Measurements from ENCODE around the gene TLE3. TPM values are rescaled to one million over a fixed set of nuclear protein-coding genes. Genes with fewer than 3 reads are reported as not detected.
"Not testable (repeated sequence)": the region's sequence is repeated elsewhere in the genome, so short reads cannot be mapped to it uniquely, and the experiment has no call there.

TLE3 gene
- total RNA-seq, 1 donor from 2014 or later = 89.2 TPM

DNA sequence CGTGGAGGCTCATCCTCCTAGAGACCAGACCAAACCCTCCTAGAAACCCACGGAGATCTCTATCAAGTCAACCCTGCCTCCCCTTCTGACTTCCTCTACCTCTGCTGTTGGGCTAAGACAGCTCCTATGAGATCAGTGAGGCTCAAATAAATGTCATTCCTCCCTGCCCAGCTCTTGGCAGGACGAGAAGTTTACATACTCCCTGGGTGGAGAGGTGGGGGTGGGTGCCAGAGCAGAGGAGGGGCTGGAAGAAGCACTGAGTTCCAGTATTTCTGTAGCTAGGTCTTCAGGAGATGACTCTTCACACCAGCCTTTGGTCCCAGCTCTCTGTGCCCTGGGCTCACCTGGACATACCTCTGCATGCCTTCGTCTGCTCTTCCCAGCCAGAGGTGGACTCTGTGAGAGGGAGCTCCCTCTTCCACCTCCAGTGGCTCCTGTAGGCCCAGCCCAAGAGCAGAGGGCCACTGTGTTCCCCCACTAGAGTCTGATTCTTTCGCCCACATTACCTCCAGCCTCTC is 42.4 kb upstream of the TLE3 start:
- TF ChIP-seq, protein P1, sequence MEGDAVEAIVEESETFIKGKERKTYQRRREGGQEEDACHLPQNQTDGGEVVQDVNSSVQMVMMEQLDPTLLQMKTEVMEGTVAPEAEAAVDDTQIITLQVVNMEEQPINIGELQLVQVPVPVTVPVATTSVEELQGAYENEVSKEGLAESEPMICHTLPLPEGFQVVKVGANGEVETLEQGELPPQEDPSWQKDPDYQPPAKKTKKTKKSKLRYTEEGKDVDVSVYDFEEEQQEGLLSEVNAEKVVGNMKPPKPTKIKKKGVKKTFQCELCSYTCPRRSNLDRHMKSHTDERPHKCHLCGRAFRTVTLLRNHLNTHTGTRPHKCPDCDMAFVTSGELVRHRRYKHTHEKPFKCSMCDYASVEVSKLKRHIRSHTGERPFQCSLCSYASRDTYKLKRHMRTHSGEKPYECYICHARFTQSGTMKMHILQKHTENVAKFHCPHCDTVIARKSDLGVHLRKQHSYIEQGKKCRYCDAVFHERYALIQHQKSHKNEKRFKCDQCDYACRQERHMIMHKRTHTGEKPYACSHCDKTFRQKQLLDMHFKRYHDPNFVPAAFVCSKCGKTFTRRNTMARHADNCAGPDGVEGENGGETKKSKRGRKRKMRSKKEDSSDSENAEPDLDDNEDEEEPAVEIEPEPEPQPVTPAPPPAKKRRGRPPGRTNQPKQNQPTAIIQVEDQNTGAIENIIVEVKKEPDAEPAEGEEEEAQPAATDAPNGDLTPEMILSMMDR (IDR thresholded peaks at IDR 0.05; ENCODE audit: partially characterized antibody, unreplicated experiment) = no peak
- Mint-ChIP-seq H3K4me3 (ENCODE audit: unreplicated experiment) (no peak overlapping the region), H3K27me3 (ENCODE audit: unreplicated experiment) (no peaks in the 10 kb centered on the region), H3K27ac (ENCODE audit: unreplicated experiment) (no peak overlapping the region), H3K36me3 (ENCODE audit: unreplicated experiment) (no peaks in the 10 kb centered on the region), H3K9me3 (ENCODE audit: unreplicated experiment) (no peaks in the 10 kb centered on the region), H3K4me1 (ENCODE audit: low read depth, unreplicated experiment) (no peaks in the 10 kb centered on the region)
- no peak for DNase-seq

DNA sequence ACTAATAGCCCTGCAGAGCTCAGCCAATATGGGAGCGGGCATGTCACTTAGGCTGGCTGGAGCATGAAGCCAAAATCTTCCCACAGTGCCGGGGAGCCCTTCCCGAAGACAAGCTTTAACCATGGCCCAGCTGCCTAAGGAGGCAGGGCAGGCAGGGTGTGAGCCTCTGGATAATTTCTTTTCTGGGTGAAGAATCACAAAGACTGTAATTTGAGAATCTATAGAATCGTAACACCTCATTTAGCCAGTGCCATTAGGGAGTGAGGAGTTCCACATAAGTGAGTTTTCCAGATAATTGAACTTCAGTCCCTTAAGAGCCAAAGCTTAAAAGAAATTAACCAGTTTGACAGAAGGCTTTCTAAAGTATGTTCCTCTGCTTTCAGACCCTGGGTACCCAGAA is 40.2 kb upstream of the TLE3 start:
- Mint-ChIP-seq H3K27ac (ENCODE audit: unreplicated experiment) (no peak overlapping the region), H3K4me1 (ENCODE audit: low read depth, unreplicated experiment) (no peaks in the 10 kb centered on the region), H3K4me3 (ENCODE audit: unreplicated experiment) (no peak overlapping the region), H3K36me3 (ENCODE audit: unreplicated experiment) (no peaks in the 10 kb centered on the region), H3K27me3 (ENCODE audit: unreplicated experiment) (no peaks in the 10 kb centered on the region), H3K9me3 (ENCODE audit: unreplicated experiment) (no peaks in the 10 kb centered on the region)
- no peak for DNase-seq
- TF ChIP-seq, protein P1 (IDR thresholded peaks at IDR 0.05; ENCODE audit: partially characterized antibody, unreplicated experiment) = no peak

DNA sequence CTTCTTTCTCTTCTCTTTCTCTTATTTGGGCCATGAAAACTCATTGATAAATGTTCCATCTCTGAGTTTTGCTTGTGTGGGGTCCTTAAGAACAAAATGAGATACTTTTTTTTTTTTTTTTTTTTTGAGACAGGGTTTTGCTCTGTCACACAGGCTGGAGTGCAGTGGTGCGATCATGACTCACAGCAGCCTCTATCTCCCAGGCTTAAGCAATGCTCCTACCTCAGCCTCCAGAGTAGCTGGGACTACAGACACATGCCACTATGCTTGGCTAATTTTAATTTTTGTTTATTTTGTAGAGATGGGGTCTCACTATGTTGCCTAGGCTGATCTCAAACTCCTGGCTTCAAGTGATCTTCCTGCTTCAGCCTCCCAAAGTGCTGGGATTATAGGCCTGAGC is 39.3 kb upstream of the TLE3 start:
- not testable (repeated sequence) for H3K27ac Mint-ChIP-seq (ENCODE audit: unreplicated experiment); DNase-seq; H3K27me3 Mint-ChIP-seq (ENCODE audit: unreplicated experiment); H3K9me3 Mint-ChIP-seq (ENCODE audit: unreplicated experiment); H3K4me3 Mint-ChIP-seq (ENCODE audit: unreplicated experiment); H3K36me3 Mint-ChIP-seq (ENCODE audit: unreplicated experiment); H3K4me1 Mint-ChIP-seq (ENCODE audit: low read depth, unreplicated experiment)

DNA sequence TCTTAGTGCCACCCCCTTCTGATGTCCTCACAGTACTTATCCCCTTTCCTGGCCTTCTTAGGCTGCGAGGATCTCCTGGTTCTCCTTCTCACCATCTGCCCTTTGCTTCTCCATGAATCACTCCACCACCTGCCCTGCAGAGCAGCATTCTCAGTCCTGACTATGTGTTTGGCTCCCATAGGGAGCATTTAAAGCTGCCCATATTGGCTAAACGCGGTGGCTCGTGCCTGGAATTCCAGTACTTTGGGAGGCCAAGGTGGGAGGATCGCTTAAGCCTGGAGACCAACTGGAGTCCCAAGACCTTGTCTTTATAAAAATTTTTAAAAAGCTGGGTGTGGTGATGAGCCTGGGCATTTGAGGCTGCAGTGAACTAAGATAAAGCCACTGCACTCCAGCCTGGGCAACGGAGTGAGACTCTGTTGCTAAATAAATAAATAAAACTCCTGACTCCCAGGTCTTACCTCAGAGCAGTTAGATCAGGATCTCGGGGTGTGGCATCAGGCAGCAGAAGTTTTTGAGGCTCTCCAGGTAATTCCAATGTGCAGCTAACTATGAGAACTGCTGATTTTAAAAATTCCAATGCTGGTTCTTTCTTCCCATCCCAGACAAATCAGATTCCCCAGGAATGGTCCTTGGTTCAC is 36.2 kb upstream of the TLE3 start:
- no peak overlapping the region for H3K4me3 Mint-ChIP-seq (ENCODE audit: unreplicated experiment)
- H3K9me3 Mint-ChIP-seq (ENCODE audit: unreplicated experiment) = no peaks in the 10 kb centered on the region
- no peaks in the 10 kb centered on the region for H3K27me3 Mint-ChIP-seq (ENCODE audit: unreplicated experiment)
- no peak for DNase-seq
- TF ChIP-seq, protein P1 (IDR thresholded peaks at IDR 0.05; ENCODE audit: partially characterized antibody, unreplicated experiment) = no peak
- no peaks in the 10 kb centered on the region for H3K36me3 Mint-ChIP-seq (ENCODE audit: unreplicated experiment)
- no peaks in the 10 kb centered on the region for H3K4me1 Mint-ChIP-seq (ENCODE audit: low read depth, unreplicated experiment)
- no peak overlapping the region for H3K27ac Mint-ChIP-seq (ENCODE audit: unreplicated experiment)

DNA sequence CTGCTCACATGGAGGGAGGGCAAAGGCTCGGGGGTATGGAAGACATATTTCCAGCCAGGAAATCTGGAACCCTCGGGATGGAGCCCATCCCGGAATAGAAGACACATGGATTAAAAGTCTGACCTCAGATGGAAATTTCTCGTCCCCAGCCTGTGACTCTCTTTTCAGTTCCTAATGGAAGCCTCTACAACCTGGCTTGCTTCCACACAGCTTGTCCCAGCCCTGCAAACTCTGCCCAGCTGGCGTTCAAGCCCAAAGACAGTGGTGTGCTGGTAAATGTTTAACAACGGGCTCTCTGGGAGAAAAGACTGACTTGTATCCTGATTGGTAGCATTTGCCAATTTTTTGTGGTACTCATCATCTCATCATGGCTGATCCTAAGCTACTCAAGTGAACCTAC is 35.6 kb upstream of the TLE3 start:
- TF ChIP-seq, protein P1 (IDR thresholded peaks at IDR 0.05; ENCODE audit: partially characterized antibody, unreplicated experiment) = no peak
- H3K4me3 Mint-ChIP-seq (ENCODE audit: unreplicated experiment) = no peak overlapping the region
- no peaks in the 10 kb centered on the region for H3K27me3 Mint-ChIP-seq (ENCODE audit: unreplicated experiment)
- no peaks in the 10 kb centered on the region for H3K9me3 Mint-ChIP-seq (ENCODE audit: unreplicated experiment)
- no peak overlapping the region for H3K27ac Mint-ChIP-seq (ENCODE audit: unreplicated experiment)
- DNase-seq = no peak
- H3K4me1 Mint-ChIP-seq (ENCODE audit: low read depth, unreplicated experiment) = no peaks in the 10 kb centered on the region
- no peaks in the 10 kb centered on the region for H3K36me3 Mint-ChIP-seq (ENCODE audit: unreplicated experiment)
